ENCODE measurements around the gene SPPL3. TPM values are rescaled to one million over a fixed set of nuclear protein-coding genes. Genes with fewer than 3 reads are reported as not detected.

SPPL3 gene
- total and polyA plus RNA-seq, 2 experiments from 2014 or later, result 10.9 to 27.8 TPM

DNA sequence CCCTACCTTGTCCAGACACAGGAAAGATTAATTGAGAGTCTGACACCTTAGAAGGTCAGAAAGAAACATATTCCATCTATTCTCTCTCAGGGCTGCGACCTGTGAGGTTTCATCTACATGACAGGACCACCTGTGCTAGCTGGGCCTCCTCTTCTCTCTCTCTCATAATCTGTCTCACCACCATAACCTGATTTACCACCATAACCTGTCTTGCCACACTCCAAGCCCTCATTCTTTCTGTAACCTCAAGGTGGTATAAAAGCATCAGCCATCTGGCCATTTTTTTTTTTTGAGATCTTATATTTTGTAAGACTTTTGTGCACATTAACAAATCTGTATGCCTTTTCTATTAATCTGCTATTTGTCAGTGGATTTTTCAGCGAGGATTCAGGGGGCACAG, 103.0 kb downstream of the SPPL3 start:
- Mint-ChIP-seq H3K27me3 (ENCODE audit: insufficient read depth, low read depth, poor library complexity) (peaks cover 4% of the 10 kb centered on the region), H3K4me1 (peaks cover 24% of the 10 kb centered on the region; the same call in 2 of the 3 replicates), H3K36me3 (ENCODE audit: low read depth) (peaks cover 11% of the 10 kb centered on the region; the same call in 2 of the 3 replicates), H3K27ac (no peak overlapping the region), H3K4me3 (no peak overlapping the region), H3K9me3 (peaks cover 10% of the 10 kb centered on the region)
- Histone ChIP-seq H2AFZ (no peak overlapping the region), H3F3A (replicated peaks; ENCODE audit: low read depth) (no peaks in the 10 kb centered on the region), H4K20me1 (replicated peaks; ENCODE audit: insufficient read depth) (no peaks in the 10 kb centered on the region), H3K4me3 (no peak overlapping the region), H3K27ac (ENCODE audit: low read depth) (no peak overlapping the region), H3K4me2 (peak overlapping the region; percentile 63; the same call in 1 of the 2 replicates), H3K27me3 (ENCODE audit: insufficient read depth) (no peaks in the 10 kb centered on the region), H3K9me2 (ENCODE audit: insufficient read depth) (no peaks in the 10 kb centered on the region), H3K79me2 (replicated peaks; ENCODE audit: insufficient read depth) (peaks cover 16% of the 10 kb centered on the region), H3K4me1 (ENCODE audit: insufficient read depth) (peaks cover 18% of the 10 kb centered on the region), H3K36me3 (ENCODE audit: insufficient read depth) (no peaks in the 10 kb centered on the region)
- ATAC-seq (no peak), DNase-seq (ENCODE audit: low spot score) (no peak)
- no peak for TF ChIP-seq NANOG (IDR thresholded peaks at IDR 0.05; ENCODE audit: borderline replicate concordance)

DNA sequence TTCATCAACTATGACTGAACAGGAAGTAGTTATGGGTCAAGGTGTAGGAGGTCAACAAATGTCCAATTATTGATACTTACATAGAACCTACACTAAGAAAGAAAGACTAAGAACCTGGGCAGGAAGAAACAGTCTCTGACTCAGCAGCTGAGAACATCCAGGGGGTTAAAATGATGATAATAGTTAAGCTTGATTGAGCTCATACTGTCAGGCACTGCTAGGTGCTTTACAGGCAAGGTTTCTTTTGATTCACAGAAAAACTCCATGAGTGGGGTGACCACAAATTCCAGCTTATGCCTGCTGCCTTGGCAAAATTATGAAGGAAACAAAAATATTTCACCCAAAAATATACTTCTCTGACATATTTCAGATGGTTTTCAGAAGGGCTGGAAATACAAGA, 103.5 kb downstream of the SPPL3 start:
- no peak for ATAC-seq
- Histone ChIP-seq H3K27ac (ENCODE audit: low read depth) (peak overlapping the region; percentile 39; the same call in 1 of the 2 replicates), H2AFZ (no peak overlapping the region), H3K4me2 (peak overlapping the region; percentile 63; the same call in 1 of the 2 replicates), H3K36me3 (ENCODE audit: insufficient read depth) (no peaks in the 10 kb centered on the region), H3K4me1 (ENCODE audit: insufficient read depth) (peaks cover 18% of the 10 kb centered on the region), H4K20me1 (replicated peaks; ENCODE audit: insufficient read depth) (no peaks in the 10 kb centered on the region), H3F3A (replicated peaks; ENCODE audit: low read depth) (no peaks in the 10 kb centered on the region), H3K9me2 (ENCODE audit: insufficient read depth) (no peaks in the 10 kb centered on the region), H3K27me3 (ENCODE audit: insufficient read depth) (no peaks in the 10 kb centered on the region), H3K4me3 (no peak overlapping the region), H3K79me2 (replicated peaks; ENCODE audit: insufficient read depth) (peaks cover 16% of the 10 kb centered on the region)
- peaks cover 4% of the 10 kb centered on the region for H3K27me3 Mint-ChIP-seq (ENCODE audit: insufficient read depth, low read depth, poor library complexity)
- peaks cover 24% of the 10 kb centered on the region; the same call in 2 of the 3 replicates for H3K4me1 Mint-ChIP-seq
- DNase-seq (ENCODE audit: low spot score), result no peak
- no peak overlapping the region for H3K27ac Mint-ChIP-seq
- peaks cover 15% of the 10 kb centered on the region for H3K9me3 Mint-ChIP-seq
- H3K36me3 Mint-ChIP-seq (ENCODE audit: low read depth), result peaks cover 16% of the 10 kb centered on the region
- H3K4me3 Mint-ChIP-seq, result no peak overlapping the region
- TF ChIP-seq, protein P1, sequence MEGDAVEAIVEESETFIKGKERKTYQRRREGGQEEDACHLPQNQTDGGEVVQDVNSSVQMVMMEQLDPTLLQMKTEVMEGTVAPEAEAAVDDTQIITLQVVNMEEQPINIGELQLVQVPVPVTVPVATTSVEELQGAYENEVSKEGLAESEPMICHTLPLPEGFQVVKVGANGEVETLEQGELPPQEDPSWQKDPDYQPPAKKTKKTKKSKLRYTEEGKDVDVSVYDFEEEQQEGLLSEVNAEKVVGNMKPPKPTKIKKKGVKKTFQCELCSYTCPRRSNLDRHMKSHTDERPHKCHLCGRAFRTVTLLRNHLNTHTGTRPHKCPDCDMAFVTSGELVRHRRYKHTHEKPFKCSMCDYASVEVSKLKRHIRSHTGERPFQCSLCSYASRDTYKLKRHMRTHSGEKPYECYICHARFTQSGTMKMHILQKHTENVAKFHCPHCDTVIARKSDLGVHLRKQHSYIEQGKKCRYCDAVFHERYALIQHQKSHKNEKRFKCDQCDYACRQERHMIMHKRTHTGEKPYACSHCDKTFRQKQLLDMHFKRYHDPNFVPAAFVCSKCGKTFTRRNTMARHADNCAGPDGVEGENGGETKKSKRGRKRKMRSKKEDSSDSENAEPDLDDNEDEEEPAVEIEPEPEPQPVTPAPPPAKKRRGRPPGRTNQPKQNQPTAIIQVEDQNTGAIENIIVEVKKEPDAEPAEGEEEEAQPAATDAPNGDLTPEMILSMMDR (conservative IDR thresholded peaks at IDR 0.05; ENCODE audit: low read depth in 2 of 2), result no peak
- TF ChIP-seq POLR2AphosphoS5 (IDR thresholded peaks at IDR 0.05; ENCODE audit: low read depth) (no peak), NANOG (IDR thresholded peaks at IDR 0.05; ENCODE audit: borderline replicate concordance) (no peak), ZNF331 (CRISPR knock-in tag; IDR thresholded peaks at IDR 0.05; ENCODE audit: low read depth) (no peak), CREB1 (CRISPR knock-in tag; IDR thresholded peaks at IDR 0.05; ENCODE audit: low read depth) (no peak), STAT1 (IDR thresholded peaks at IDR 0.05; ENCODE audit: unreplicated experiment) (no peak)
- TF ChIP-seq, protein P2, sequence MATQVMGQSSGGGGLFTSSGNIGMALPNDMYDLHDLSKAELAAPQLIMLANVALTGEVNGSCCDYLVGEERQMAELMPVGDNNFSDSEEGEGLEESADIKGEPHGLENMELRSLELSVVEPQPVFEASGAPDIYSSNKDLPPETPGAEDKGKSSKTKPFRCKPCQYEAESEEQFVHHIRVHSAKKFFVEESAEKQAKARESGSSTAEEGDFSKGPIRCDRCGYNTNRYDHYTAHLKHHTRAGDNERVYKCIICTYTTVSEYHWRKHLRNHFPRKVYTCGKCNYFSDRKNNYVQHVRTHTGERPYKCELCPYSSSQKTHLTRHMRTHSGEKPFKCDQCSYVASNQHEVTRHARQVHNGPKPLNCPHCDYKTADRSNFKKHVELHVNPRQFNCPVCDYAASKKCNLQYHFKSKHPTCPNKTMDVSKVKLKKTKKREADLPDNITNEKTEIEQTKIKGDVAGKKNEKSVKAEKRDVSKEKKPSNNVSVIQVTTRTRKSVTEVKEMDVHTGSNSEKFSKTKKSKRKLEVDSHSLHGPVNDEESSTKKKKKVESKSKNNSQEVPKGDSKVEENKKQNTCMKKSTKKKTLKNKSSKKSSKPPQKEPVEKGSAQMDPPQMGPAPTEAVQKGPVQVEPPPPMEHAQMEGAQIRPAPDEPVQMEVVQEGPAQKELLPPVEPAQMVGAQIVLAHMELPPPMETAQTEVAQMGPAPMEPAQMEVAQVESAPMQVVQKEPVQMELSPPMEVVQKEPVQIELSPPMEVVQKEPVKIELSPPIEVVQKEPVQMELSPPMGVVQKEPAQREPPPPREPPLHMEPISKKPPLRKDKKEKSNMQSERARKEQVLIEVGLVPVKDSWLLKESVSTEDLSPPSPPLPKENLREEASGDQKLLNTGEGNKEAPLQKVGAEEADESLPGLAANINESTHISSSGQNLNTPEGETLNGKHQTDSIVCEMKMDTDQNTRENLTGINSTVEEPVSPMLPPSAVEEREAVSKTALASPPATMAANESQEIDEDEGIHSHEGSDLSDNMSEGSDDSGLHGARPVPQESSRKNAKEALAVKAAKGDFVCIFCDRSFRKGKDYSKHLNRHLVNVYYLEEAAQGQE (IDR thresholded peaks at IDR 0.05; ENCODE audit: unreplicated experiment), result no peak
- TF ChIP-seq, protein P3, sequence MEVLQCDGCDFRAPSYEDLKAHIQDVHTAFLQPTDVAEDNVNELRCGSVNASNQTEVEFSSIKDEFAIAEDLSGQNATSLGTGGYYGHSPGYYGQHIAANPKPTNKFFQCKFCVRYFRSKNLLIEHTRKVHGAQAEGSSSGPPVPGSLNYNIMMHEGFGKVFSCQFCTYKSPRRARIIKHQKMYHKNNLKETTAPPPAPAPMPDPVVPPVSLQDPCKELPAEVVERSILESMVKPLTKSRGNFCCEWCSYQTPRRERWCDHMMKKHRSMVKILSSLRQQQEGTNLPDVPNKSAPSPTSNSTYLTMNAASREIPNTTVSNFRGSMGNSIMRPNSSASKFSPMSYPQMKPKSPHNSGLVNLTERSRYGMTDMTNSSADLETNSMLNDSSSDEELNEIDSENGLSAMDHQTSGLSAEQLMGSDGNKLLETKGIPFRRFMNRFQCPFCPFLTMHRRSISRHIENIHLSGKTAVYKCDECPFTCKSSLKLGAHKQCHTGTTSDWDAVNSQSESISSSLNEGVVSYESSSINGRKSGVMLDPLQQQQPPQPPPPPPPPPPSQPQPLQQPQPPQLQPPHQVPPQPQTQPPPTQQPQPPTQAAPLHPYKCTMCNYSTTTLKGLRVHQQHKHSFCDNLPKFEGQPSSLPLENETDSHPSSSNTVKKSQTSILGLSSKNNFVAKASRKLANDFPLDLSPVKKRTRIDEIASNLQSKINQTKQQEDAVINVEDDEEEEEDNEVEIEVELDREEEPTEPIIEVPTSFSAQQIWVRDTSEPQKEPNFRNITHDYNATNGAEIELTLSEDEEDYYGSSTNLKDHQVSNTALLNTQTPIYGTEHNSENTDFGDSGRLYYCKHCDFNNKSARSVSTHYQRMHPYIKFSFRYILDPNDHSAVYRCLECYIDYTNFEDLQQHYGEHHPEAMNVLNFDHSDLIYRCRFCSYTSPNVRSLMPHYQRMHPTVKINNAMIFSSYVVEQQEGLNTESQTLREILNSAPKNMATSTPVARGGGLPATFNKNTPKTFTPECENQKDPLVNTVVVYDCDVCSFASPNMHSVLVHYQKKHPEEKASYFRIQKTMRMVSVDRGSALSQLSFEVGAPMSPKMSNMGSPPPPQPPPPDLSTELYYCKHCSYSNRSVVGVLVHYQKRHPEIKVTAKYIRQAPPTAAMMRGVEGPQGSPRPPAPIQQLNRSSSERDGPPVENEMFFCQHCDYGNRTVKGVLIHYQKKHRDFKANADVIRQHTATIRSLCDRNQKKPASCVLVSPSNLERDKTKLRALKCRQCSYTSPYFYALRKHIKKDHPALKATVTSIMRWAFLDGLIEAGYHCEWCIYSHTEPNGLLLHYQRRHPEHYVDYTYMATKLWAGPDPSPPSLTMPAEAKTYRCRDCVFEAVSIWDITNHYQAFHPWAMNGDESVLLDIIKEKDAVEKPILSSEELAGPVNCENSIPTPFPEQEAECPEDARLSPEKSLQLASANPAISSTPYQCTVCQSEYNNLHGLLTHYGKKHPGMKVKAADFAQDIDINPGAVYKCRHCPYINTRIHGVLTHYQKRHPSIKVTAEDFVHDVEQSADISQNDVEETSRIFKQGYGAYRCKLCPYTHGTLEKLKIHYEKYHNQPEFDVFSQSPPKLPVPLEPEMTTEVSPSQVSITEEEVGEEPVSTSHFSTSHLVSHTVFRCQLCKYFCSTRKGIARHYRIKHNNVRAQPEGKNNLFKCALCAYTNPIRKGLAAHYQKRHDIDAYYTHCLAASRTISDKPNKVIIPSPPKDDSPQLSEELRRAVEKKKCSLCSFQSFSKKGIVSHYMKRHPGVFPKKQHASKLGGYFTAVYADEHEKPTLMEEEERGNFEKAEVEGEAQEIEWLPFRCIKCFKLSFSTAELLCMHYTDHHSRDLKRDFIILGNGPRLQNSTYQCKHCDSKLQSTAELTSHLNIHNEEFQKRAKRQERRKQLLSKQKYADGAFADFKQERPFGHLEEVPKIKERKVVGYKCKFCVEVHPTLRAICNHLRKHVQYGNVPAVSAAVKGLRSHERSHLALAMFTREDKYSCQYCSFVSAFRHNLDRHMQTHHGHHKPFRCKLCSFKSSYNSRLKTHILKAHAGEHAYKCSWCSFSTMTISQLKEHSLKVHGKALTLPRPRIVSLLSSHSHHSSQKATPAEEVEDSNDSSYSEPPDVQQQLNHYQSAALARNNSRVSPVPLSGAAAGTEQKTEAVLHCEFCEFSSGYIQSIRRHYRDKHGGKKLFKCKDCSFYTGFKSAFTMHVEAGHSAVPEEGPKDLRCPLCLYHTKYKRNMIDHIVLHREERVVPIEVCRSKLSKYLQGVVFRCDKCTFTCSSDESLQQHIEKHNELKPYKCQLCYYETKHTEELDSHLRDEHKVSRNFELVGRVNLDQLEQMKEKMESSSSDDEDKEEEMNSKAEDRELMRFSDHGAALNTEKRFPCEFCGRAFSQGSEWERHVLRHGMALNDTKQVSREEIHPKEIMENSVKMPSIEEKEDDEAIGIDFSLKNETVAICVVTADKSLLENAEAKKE (CRISPR knock-in tag; IDR thresholded peaks at IDR 0.05), result no peak
- TF ChIP-seq, protein P4, sequence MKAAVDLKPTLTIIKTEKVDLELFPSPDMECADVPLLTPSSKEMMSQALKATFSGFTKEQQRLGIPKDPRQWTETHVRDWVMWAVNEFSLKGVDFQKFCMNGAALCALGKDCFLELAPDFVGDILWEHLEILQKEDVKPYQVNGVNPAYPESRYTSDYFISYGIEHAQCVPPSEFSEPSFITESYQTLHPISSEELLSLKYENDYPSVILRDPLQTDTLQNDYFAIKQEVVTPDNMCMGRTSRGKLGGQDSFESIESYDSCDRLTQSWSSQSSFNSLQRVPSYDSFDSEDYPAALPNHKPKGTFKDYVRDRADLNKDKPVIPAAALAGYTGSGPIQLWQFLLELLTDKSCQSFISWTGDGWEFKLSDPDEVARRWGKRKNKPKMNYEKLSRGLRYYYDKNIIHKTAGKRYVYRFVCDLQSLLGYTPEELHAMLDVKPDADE (IDR thresholded peaks at IDR 0.05), result no peak

Measured in GM23338 (cell line).